ENCODE data around the gene TMEM260. TPM values are rescaled to one million over a fixed set of nuclear protein-coding genes. Genes with fewer than 3 reads are reported as not detected.
A peak's percentile ranks its signal among the peaks of the same experiment; 100 is the strongest.

The TMEM260 gene
- polyA plus RNA-seq (2013, experiment 1 of 2; ENCODE audit: insufficient read length): 10.6 TPM
- 10.5 TPM for polyA plus RNA-seq (2013, experiment 2 of 2; ENCODE audit: insufficient read length)

- peak; percentile 90 for DNase-seq
Measured at GRCh38 chr14:56579345-56580220, at the start of gene TMEM260. TMEM260 (plus strand) TSS chr14:56579798; CDS start chr14:56579915, 117 bp downstream.

- no peak for DNase-seq
Measured at GRCh38 chr14:56532546-56532945, 47.1 kb upstream of the TMEM260 start.

GRCh38 chr14:56534656-56535055 lies 44.9 kb upstream of the TMEM260 start:
- no peak for DNase-seq

GRCh38 chr14:56539862-56540261 lies 39.7 kb upstream of the TMEM260 start:
- no peak for DNase-seq

- no peak for DNase-seq
Measured at GRCh38 chr14:56543436-56543835, 36.2 kb upstream of the TMEM260 start.

GRCh38 chr14:56549721-56550120 lies 29.9 kb upstream of the TMEM260 start:
- DNase-seq: no peak

GRCh38 chr14:56552615-56553014 lies 27.0 kb upstream of the TMEM260 start:
- no peak for DNase-seq

- DNase-seq: no peak
Measured at GRCh38 chr14:56554301-56554700, 25.3 kb upstream of the TMEM260 start.

GRCh38 chr14:56555921-56556570 lies 23.6 kb upstream of the TMEM260 start:
- peak; percentile 30 for DNase-seq

GRCh38 chr14:56559182-56559581 lies 20.4 kb upstream of the TMEM260 start:
- no peak for DNase-seq

- peak; percentile 9 for DNase-seq
Measured at GRCh38 chr14:56561606-56562005, 18.0 kb upstream of the TMEM260 start.

GRCh38 chr14:56562883-56563282 lies 16.7 kb upstream of the TMEM260 start:
- DNase-seq: no peak

- no peak for DNase-seq
Measured at GRCh38 chr14:56569174-56569573, 10.4 kb upstream of the TMEM260 start.

GRCh38 chr14:56570295-56570694 lies 9.3 kb upstream of the TMEM260 start:
- DNase-seq: peak; percentile 6

GRCh38 chr14:56580221-56580711 lies 668 bp downstream of the TMEM260 start:
- peak; percentile 4 for DNase-seq

GRCh38 chr14:56581041-56581727 lies 1.6 kb downstream of the TMEM260 start:
- no peak for DNase-seq

GRCh38 chr14:56585461-56586084 lies 6.0 kb downstream of the TMEM260 start:
- DNase-seq: no peak

GRCh38 chr14:56587701-56588100 lies 8.1 kb downstream of the TMEM260 start:
- DNase-seq: no peak

- DNase-seq: no peak
Measured at GRCh38 chr14:56590535-56590960, 10.9 kb downstream of the TMEM260 start.

GRCh38 chr14:56592746-56593544 lies 13.3 kb downstream of the TMEM260 start:
- DNase-seq: no peak

- no peak for DNase-seq
Measured at GRCh38 chr14:56594428-56594827, 14.8 kb downstream of the TMEM260 start.
